GM12801 (cell line): ENCODE data around the gene ZNF844.

ENCODE experiments used
- TF ChIP-seq, protein P1 (sequence below): IDR thresholded peaks from one replicate; pipeline ENCODE4 v1.5.1; 2011; ENCODE audit warnings: control low read depth; ENCODE audit not compliant: insufficient read length; ENCODE audit errors: extremely low read depth

ZNF844 gene

DNA sequence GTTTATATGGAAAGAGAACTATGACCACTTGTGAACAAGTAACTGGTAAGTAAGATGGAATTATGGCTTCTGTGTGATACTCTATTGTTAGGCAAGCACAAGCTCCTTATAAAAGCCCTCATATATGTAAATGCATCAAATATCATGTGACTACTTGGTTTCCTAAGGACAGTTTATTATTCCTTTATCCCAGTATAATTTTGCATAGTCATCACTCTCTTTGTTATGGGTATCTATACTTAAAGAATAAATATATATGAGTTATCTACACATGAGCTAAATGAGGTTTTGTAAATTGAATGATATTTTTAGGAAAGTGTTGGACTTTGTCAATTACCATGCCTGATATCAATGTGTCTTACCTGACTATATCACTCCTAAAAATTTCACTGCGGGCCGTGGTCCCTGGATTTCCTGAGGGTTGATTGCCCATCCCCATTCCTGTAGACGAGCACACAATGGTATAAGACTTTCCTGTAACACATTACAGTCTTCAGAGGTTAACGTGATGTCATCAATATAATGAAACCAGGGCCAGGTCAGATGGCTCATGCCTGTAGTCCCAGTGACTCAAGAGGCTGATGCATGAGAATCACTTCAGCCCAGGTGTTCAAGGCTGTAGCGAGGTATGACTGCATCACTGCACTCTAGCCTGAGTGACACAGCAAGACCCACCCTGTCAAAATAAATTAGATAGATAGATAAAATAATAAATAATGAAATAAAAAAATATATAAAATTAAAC, 20.7 kb downstream of the ZNF844 start:
- TF ChIP-seq, protein P1, sequence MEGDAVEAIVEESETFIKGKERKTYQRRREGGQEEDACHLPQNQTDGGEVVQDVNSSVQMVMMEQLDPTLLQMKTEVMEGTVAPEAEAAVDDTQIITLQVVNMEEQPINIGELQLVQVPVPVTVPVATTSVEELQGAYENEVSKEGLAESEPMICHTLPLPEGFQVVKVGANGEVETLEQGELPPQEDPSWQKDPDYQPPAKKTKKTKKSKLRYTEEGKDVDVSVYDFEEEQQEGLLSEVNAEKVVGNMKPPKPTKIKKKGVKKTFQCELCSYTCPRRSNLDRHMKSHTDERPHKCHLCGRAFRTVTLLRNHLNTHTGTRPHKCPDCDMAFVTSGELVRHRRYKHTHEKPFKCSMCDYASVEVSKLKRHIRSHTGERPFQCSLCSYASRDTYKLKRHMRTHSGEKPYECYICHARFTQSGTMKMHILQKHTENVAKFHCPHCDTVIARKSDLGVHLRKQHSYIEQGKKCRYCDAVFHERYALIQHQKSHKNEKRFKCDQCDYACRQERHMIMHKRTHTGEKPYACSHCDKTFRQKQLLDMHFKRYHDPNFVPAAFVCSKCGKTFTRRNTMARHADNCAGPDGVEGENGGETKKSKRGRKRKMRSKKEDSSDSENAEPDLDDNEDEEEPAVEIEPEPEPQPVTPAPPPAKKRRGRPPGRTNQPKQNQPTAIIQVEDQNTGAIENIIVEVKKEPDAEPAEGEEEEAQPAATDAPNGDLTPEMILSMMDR, result no peak

DNA sequence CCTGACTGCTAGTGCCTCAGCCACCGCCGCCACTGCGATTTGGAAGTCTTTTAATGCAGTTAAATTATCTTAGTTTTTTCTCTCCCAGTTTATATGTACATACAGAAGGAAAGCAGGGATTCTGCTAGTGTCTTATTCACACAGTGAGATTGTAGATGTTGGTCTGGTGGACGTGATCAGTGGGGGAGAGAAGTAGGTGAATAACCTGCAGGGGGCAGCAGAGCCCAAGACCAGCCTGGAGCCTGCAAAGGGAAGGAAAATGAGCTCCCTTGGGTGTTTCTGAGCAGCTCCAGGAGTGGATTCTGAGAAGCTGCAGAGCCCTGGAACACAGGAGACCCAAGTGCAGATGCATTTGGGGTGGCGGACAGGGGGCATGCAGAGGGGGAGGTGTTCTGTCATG, 26.3 kb downstream of the ZNF844 start:
- TF ChIP-seq, protein P1, result no peak

DNA sequence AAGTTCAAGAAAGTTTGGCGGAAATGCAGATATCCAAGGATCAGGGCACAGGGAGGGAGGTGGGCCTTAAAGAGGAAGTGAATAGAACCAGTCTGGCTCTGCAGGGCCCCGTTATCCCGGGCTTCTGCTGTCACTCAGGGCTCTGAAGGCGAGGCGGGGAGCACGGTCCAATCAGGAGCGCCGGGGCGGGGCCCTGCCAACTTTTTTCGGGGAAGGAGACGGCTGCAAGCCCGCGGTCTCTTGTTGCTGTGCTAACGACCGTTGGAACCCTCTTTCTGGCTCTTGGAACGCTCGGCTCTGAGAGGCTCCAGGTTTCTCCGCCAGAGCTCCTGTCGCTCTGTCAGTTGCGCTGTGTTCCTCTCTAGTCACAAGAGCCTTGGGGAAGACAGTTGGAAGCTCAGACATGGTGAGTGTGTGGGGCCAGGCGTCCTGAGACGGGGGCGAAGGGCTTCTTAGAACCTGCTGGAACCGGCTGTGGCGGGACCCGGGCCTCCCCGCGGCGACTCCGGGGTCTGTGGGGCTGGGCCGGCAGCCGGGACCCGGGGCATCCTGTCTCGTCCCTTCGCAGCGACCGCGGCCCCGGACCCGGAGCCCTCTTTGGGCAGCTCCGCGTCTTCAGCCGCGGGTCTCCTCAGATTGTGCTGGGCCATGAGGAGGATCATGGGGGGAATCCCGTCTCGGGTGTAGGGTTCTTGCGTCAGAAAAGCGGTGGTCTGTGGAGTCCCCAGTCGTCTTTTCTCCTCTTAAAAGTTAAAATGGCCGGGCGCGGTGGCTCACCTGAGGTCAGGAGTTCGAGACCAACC, 27.7 kb downstream of the ZNF844 start:
- TF ChIP-seq, protein P1, result no peak

DNA sequence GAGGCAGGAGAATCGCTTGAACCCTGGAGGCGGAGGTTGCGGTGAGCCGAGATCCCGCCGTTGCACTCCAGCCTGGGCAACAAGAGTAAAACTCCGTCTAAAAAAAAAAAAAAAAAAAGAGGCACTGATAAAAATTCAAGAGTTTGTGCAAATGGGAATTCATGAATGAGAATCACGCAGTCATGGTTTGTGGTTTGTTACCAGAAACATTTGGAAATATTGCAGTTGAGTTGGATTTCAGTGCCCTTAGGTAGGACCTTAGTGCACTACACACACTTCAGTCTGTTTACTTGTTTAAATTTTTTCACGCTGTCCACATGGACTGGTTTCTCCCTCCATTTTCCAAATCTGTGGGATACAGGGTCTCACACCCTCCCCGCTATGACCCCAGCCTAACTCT, 28.4 kb downstream of the ZNF844 start:
- TF ChIP-seq, protein P1, result no peak

DNA sequence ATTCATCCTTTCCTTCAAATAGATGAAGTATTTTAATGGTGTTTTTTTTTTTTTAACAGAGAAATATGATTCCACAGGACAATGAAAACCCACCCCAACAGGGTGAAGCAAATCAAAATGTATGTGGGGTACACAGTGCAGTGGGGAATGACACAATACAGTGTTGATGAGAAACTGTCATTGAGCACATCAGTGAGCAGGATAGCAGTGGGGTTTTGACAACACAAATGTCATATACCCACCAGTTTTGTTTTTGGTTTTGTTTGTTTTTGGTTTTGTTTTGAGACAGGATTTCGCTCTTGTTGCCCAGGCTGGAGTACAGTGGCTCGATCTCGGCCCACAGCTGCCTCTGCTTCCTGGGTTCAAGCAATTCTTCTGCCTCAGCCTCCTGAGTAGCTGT, 29.2 kb downstream of the ZNF844 start:
- TF ChIP-seq, protein P1, result no peak

DNA sequence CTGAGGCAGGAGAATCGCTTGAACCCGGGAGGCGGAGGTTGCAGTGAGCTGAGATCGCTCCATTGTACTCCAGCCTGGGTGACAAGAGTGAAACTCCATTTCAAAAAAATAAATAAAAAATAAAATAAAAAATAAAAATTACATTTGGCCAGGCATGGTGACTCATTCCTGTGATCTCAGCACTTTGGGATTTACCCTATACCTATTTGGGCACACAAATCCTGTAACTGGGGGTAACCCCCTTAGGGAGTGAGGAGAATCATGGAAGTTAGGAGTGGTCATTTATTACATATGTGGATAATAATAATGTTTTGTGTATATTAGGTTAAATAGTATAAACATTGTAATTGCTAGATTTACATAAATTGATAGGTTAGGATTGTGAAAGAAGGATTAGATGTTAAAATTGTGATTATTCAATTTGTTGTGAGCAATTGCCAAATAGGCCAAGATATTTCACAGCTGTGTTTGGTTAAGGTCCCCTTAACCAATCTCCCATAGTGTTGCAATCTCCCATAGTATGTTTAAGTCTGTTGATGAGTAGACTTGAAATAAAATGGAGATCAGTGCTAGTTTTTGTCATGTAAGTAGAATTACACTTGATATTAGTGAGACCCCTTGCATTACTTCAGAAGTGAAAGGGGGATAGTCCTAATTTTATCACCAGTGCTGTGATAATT, 30.7 kb downstream of the ZNF844 start:
- TF ChIP-seq, protein P1, result no peak

GRCh38 chr19:12098040-12098439, 33.5 kb downstream of the ZNF844 start:
- TF ChIP-seq, protein P1, result no peak
